HepG2 (cell line): ENCODE results near the gene ANKRD10.

Experiments used
- AHR ChIP-seq: IDR thresholded peaks from 2 replicates; pipeline ENCODE4 v1.6.1; 2018; ENCODE audit warnings: missing genetic modification reagents, missing compliant biosample characterization
- FOXP1 ChIP-seq, 2 experiments: fragments of 450-650 bp in 1 of 2; IDR thresholded peaks; 2 replicates each; pipeline ENCODE4 v1.6.1; 2017 to 2018; ENCODE audit warnings: antibody characterized with exemption in 1 of 2
- GLMP ChIP-seq: sonication (generic); formaldehyde crosslinking; IDR thresholded peaks from 2 replicates; pipeline ENCODE4 v1.9.0; 2021; ENCODE audit warnings: missing genetic modification reagents, mild to moderate bottlenecking, borderline replicate concordance
- IRF2 ChIP-seq: IDR thresholded peaks from 2 replicates; pipeline ENCODE4 v1.6.1; 2018; ENCODE audit warnings: missing genetic modification reagents, missing compliant biosample characterization
- KDM5B ChIP-seq: sonication (generic); formaldehyde crosslinking; IDR thresholded peaks from 2 replicates; pipeline ENCODE4 v1.4.0; 2020; ENCODE audit warnings: missing genetic modification reagents, mild to moderate bottlenecking, borderline replicate concordance
- MXI1 ChIP-seq: IDR thresholded peaks from 3 replicates; pipeline ENCODE4 v1.6.1; 2012; ENCODE audit warnings: low read depth, low read length, inconsistent platforms, borderline replicate concordance
- ONECUT2 ChIP-seq: sonication (generic); formaldehyde crosslinking; IDR thresholded peaks from 2 replicates; pipeline ENCODE4 v1.4.0; 2020; ENCODE audit warnings: missing genetic modification reagents
- POLR2AphosphoS5 ChIP-seq: IDR thresholded peaks from 2 replicates; pipeline ENCODE4 v1.6.1; 2012; ENCODE audit warnings: low read depth, low read length
- ZFP41 ChIP-seq: sonication (generic); formaldehyde crosslinking; IDR thresholded peaks from 2 replicates; pipeline ENCODE4 v1.4.0; 2020; ENCODE audit warnings: mild to moderate bottlenecking, missing genetic modification reagents, borderline replicate concordance
- ZNF530 ChIP-seq: sonication (generic); formaldehyde crosslinking; IDR thresholded peaks from 2 replicates; pipeline ENCODE4 v1.5.0; 2020; ENCODE audit warnings: low read depth, mild to moderate bottlenecking, missing genetic modification reagents
- ZNF570 ChIP-seq: sonication (generic); formaldehyde crosslinking; IDR thresholded peaks from 2 replicates; pipeline ENCODE4 v1.4.0; 2020; ENCODE audit warnings: mild to moderate bottlenecking, missing genetic modification reagents, borderline replicate concordance
- ZNF580 ChIP-seq: IDR thresholded peaks from 2 replicates; pipeline ENCODE4 v1.6.1; 2016; ENCODE audit warnings: low read depth, borderline replicate concordance
- TF ChIP-seq, protein P1 (sequence below): sonication (generic); formaldehyde crosslinking; IDR thresholded peaks from 2 replicates; pipeline ENCODE4 v1.4.0; 2020; ENCODE audit warnings: missing genetic modification reagents, mild to moderate bottlenecking, borderline replicate concordance
- TF ChIP-seq, protein P2 (sequence below): sonication (generic); formaldehyde crosslinking; IDR thresholded peaks from 2 replicates; pipeline ENCODE4 v1.8.1; 2023; ENCODE audit warnings: missing genetic modification reagents, inconsistent platforms, borderline replicate concordance

GRCh38 chr13:110850840-110851239 lies 64.0 kb downstream of the ANKRD10 start:
- TF ChIP-seq KDM5B (CRISPR knock-in tag) (no peak), AHR (no peak), POLR2AphosphoS5 (no peak), FOXP1 (IDR thresholded peaks at IDR 0.05) (no peak), FOXP1 (CRISPR knock-in tag; IDR thresholded peaks at IDR 0.05) (no peak), ZFP41 (CRISPR knock-in tag) (no peak), ZNF570 (CRISPR knock-in tag) (no peak), GLMP (CRISPR knock-in tag) (no peak), IRF2 (CRISPR knock-in tag) (no peak), MXI1 (no peak), ZNF580 (CRISPR knock-in tag) (no peak), ZNF530 (no peak), ONECUT2 (CRISPR knock-in tag) (no peak)
- TF ChIP-seq, protein P1, sequence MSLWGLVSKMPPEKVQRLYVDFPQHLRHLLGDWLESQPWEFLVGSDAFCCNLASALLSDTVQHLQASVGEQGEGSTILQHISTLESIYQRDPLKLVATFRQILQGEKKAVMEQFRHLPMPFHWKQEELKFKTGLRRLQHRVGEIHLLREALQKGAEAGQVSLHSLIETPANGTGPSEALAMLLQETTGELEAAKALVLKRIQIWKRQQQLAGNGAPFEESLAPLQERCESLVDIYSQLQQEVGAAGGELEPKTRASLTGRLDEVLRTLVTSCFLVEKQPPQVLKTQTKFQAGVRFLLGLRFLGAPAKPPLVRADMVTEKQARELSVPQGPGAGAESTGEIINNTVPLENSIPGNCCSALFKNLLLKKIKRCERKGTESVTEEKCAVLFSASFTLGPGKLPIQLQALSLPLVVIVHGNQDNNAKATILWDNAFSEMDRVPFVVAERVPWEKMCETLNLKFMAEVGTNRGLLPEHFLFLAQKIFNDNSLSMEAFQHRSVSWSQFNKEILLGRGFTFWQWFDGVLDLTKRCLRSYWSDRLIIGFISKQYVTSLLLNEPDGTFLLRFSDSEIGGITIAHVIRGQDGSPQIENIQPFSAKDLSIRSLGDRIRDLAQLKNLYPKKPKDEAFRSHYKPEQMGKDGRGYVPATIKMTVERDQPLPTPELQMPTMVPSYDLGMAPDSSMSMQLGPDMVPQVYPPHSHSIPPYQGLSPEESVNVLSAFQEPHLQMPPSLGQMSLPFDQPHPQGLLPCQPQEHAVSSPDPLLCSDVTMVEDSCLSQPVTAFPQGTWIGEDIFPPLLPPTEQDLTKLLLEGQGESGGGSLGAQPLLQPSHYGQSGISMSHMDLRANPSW (CRISPR knock-in tag) = no peak
- TF ChIP-seq, protein P2, sequence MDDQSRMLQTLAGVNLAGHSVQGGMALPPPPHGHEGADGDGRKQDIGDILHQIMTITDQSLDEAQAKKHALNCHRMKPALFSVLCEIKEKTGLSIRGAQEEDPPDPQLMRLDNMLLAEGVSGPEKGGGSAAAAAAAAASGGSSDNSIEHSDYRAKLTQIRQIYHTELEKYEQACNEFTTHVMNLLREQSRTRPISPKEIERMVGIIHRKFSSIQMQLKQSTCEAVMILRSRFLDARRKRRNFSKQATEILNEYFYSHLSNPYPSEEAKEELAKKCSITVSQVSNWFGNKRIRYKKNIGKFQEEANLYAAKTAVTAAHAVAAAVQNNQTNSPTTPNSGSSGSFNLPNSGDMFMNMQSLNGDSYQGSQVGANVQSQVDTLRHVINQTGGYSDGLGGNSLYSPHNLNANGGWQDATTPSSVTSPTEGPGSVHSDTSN (CRISPR knock-in tag) = no peak
